HEK293 (cell line): Measurements from ENCODE around the gene GPR4.

Source experiments
- BCL11A ChIP-seq: fragments of 450-650 bp; formaldehyde crosslinking; IDR thresholded peaks from 2 replicates; pipeline ENCODE4 v1.5.1; 2016; ENCODE audit warnings: low read depth, missing biosample characterization, missing genetic modification characterization
- BCL6B ChIP-seq: fragments of 450-650 bp; formaldehyde crosslinking; IDR thresholded peaks from 2 replicates; pipeline ENCODE4 v1.5.1; 2017; ENCODE audit warnings: missing biosample characterization, missing genetic modification characterization
- CTCF ChIP-seq: fragments of 450-650 bp; formaldehyde crosslinking; IDR thresholded peaks from 2 replicates; pipeline ENCODE4 v1.5.1; 2016; ENCODE audit warnings: missing biosample characterization, missing genetic modification characterization
- GLIS2 ChIP-seq: fragments of 450-650 bp; formaldehyde crosslinking; IDR thresholded peaks from 2 replicates; pipeline ENCODE4 v1.5.1; 2016; ENCODE audit warnings: missing biosample characterization, missing genetic modification characterization
- KLF1 ChIP-seq: fragments of 450-650 bp; formaldehyde crosslinking; IDR thresholded peaks from 2 replicates; pipeline ENCODE4 v1.5.1; 2016; ENCODE audit warnings: missing biosample characterization, missing genetic modification characterization
- SETDB1 ChIP-seq: IDR thresholded peaks from one replicate; pipeline ENCODE4 v1.6.1; 2017; ENCODE audit warnings: mild to moderate bottlenecking, low read length, moderate library complexity, mixed read lengths; ENCODE audit not compliant: insufficient read length
- WT1 ChIP-seq: fragments of 450-650 bp; formaldehyde crosslinking; IDR thresholded peaks from 2 replicates; pipeline ENCODE4 v1.5.1; 2016; ENCODE audit warnings: missing biosample characterization, missing genetic modification characterization
- YY1 ChIP-seq: fragments of 450-650 bp; formaldehyde crosslinking; IDR thresholded peaks from 2 replicates; pipeline ENCODE4 v1.5.1; 2018; ENCODE audit warnings: missing biosample characterization, missing genetic modification characterization
- ZBTB6 ChIP-seq: fragments of 450-650 bp; formaldehyde crosslinking; IDR thresholded peaks from 2 replicates; pipeline ENCODE4 v1.5.1; 2017; ENCODE audit warnings: missing biosample characterization, missing genetic modification characterization
- ZBTB7A ChIP-seq: fragments of 450-650 bp; formaldehyde crosslinking; IDR thresholded peaks from 2 replicates; pipeline ENCODE4 v1.5.1; 2016; ENCODE audit warnings: low read depth, missing biosample characterization, missing genetic modification characterization
- ZBTB8A ChIP-seq: fragments of 450-650 bp; formaldehyde crosslinking; IDR thresholded peaks from 2 replicates; pipeline ENCODE4 v1.5.1; 2016; ENCODE audit warnings: missing biosample characterization, missing genetic modification characterization
- ZFP41 ChIP-seq: fragments of 450-650 bp; formaldehyde crosslinking; IDR thresholded peaks from 2 replicates; pipeline ENCODE4 v1.5.1; 2016; ENCODE audit warnings: missing biosample characterization, missing genetic modification characterization, borderline replicate concordance
- ZFP69B ChIP-seq: fragments of 450-650 bp; formaldehyde crosslinking; IDR thresholded peaks from 2 replicates; pipeline ENCODE4 v1.5.1; 2016; ENCODE audit warnings: missing biosample characterization, missing genetic modification characterization
- ZNF112 ChIP-seq: fragments of 450-650 bp; formaldehyde crosslinking; IDR thresholded peaks from 2 replicates; pipeline ENCODE4 v1.5.0; 2017; ENCODE audit warnings: missing biosample characterization, missing genetic modification characterization
- ZNF138 ChIP-seq: fragments of 450-650 bp; formaldehyde crosslinking; IDR thresholded peaks from 2 replicates; pipeline ENCODE4 v1.5.1; 2016; ENCODE audit warnings: missing biosample characterization, missing genetic modification characterization, borderline replicate concordance
- ZNF157 ChIP-seq: fragments of 450-650 bp; formaldehyde crosslinking; IDR thresholded peaks from 2 replicates; pipeline ENCODE4 v1.5.1; 2016; ENCODE audit warnings: missing biosample characterization, missing genetic modification characterization
- ZNF19 ChIP-seq: fragments of 450-650 bp; formaldehyde crosslinking; IDR thresholded peaks from 2 replicates; pipeline ENCODE4; 2016; ENCODE audit warnings: missing biosample characterization, missing genetic modification characterization, low read depth
- ZNF23 ChIP-seq: fragments of 450-650 bp; formaldehyde crosslinking; IDR thresholded peaks from 2 replicates; pipeline ENCODE4 v1.5.1; 2016; ENCODE audit warnings: missing biosample characterization, missing genetic modification characterization, borderline replicate concordance
- ZNF248 ChIP-seq: fragments of 450-650 bp; formaldehyde crosslinking; IDR thresholded peaks from 2 replicates; pipeline ENCODE4 v1.5.1; 2017; ENCODE audit warnings: missing biosample characterization, missing genetic modification characterization
- ZNF366 ChIP-seq: fragments of 450-650 bp; formaldehyde crosslinking; conservative IDR thresholded peaks from 2 replicates; pipeline ENCODE4 v1.5.1; 2016; ENCODE audit warnings: missing biosample characterization, missing genetic modification characterization
- ZNF530 ChIP-seq: fragments of 450-650 bp; formaldehyde crosslinking; IDR thresholded peaks from 2 replicates; pipeline ENCODE4 v1.5.1; 2016; ENCODE audit warnings: low read depth, missing biosample characterization, missing genetic modification characterization
- ZNF560 ChIP-seq: fragments of 450-650 bp; formaldehyde crosslinking; IDR thresholded peaks from 2 replicates; pipeline ENCODE4 v1.5.1; 2017; ENCODE audit warnings: missing biosample characterization, missing genetic modification characterization, borderline replicate concordance
- ZNF610 ChIP-seq: fragments of 450-650 bp; formaldehyde crosslinking; IDR thresholded peaks from 2 replicates; pipeline ENCODE4 v1.5.1; 2016; ENCODE audit warnings: missing biosample characterization, missing genetic modification characterization, borderline replicate concordance
- ZNF639 ChIP-seq: fragments of 450-650 bp; formaldehyde crosslinking; IDR thresholded peaks from 2 replicates; pipeline ENCODE4 v1.5.1; 2016; ENCODE audit warnings: missing biosample characterization, missing genetic modification characterization
- ZNF660 ChIP-seq: fragments of 450-650 bp; IDR thresholded peaks from 2 replicates; pipeline ENCODE4 v1.5.1; 2018; ENCODE audit warnings: missing biosample characterization, mild to moderate bottlenecking, missing genetic modification characterization
- ZNF664 ChIP-seq: fragments of 450-650 bp; formaldehyde crosslinking; IDR thresholded peaks from 2 replicates; pipeline ENCODE4 v1.5.1; 2016; ENCODE audit warnings: missing biosample characterization, missing genetic modification characterization
- ZNF677 ChIP-seq: fragments of 450-650 bp; IDR thresholded peaks from 2 replicates; pipeline ENCODE4 v1.5.0; 2018; ENCODE audit warnings: missing biosample characterization, mild to moderate bottlenecking, missing genetic modification characterization, moderate library complexity
- ZNF843 ChIP-seq: fragments of 450-650 bp; formaldehyde crosslinking; IDR thresholded peaks from 2 replicates; pipeline ENCODE4 v1.5.1; 2016; ENCODE audit warnings: missing biosample characterization, missing genetic modification characterization
- TF ChIP-seq, protein P1 (sequence below): fragments of 450-650 bp; formaldehyde crosslinking; IDR thresholded peaks from 2 replicates; pipeline ENCODE4 v1.5.1; 2016; ENCODE audit warnings: missing biosample characterization, missing genetic modification characterization, borderline replicate concordance

GPR4 gene

GRCh38 chr19:45567609-45568008, 34.4 kb downstream of the GPR4 start (continued):
- TF ChIP-seq ZNF19 (tag by site-specific recombination) (no peak), ZNF660 (tag by site-specific recombination) (no peak), ZBTB7A (no peak), ZNF157 (no peak), ZNF23 (tag by site-specific recombination) (no peak), ZFP69B (tag by site-specific recombination) (no peak), WT1 (tag by site-specific recombination) (peak; percentile 84), SETDB1 (no peak), YY1 (no peak), ZNF366 (tag by site-specific recombination) (0 out of 2 replicates have a peak, but pooled peaks have one; percentile 26), ZNF639 (tag by site-specific recombination) (no peak), BCL11A (tag by site-specific recombination) (no peak), ZNF138 (tag by site-specific recombination) (no peak), ZNF530 (tag by site-specific recombination) (no peak), ZNF610 (tag by site-specific recombination) (no peak), GLIS2 (tag by site-specific recombination) (no peak), ZFP41 (tag by site-specific recombination) (no peak), ZNF843 (tag by site-specific recombination) (0 out of 2 replicates have a peak, but pooled peaks have one; percentile 15), ZNF664 (tag by site-specific recombination) (peak; percentile 88), ZNF560 (tag by site-specific recombination) (no peak), ZBTB8A (no peak), ZNF112 (no peak), BCL6B (no peak), ZNF677 (no peak), KLF1 (tag by site-specific recombination) (no peak), ZNF248 (tag by site-specific recombination) (no peak), CTCF (tag by site-specific recombination) (no peak), ZBTB6 (tag by site-specific recombination) (no peak)
- TF ChIP-seq, protein P1, sequence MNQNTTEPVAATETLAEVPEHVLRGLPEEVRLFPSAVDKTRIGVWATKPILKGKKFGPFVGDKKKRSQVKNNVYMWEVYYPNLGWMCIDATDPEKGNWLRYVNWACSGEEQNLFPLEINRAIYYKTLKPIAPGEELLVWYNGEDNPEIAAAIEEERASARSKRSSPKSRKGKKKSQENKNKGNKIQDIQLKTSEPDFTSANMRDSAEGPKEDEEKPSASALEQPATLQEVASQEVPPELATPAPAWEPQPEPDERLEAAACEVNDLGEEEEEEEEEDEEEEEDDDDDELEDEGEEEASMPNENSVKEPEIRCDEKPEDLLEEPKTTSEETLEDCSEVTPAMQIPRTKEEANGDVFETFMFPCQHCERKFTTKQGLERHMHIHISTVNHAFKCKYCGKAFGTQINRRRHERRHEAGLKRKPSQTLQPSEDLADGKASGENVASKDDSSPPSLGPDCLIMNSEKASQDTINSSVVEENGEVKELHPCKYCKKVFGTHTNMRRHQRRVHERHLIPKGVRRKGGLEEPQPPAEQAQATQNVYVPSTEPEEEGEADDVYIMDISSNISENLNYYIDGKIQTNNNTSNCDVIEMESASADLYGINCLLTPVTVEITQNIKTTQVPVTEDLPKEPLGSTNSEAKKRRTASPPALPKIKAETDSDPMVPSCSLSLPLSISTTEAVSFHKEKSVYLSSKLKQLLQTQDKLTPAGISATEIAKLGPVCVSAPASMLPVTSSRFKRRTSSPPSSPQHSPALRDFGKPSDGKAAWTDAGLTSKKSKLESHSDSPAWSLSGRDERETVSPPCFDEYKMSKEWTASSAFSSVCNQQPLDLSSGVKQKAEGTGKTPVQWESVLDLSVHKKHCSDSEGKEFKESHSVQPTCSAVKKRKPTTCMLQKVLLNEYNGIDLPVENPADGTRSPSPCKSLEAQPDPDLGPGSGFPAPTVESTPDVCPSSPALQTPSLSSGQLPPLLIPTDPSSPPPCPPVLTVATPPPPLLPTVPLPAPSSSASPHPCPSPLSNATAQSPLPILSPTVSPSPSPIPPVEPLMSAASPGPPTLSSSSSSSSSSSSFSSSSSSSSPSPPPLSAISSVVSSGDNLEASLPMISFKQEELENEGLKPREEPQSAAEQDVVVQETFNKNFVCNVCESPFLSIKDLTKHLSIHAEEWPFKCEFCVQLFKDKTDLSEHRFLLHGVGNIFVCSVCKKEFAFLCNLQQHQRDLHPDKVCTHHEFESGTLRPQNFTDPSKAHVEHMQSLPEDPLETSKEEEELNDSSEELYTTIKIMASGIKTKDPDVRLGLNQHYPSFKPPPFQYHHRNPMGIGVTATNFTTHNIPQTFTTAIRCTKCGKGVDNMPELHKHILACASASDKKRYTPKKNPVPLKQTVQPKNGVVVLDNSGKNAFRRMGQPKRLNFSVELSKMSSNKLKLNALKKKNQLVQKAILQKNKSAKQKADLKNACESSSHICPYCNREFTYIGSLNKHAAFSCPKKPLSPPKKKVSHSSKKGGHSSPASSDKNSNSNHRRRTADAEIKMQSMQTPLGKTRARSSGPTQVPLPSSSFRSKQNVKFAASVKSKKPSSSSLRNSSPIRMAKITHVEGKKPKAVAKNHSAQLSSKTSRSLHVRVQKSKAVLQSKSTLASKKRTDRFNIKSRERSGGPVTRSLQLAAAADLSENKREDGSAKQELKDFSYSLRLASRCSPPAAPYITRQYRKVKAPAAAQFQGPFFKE (tag by site-specific recombination), result no peak
